GM19238 (cell line): ENCODE results near the gene MYOZ3.
A peak's percentile ranks its signal among the peaks of the same experiment; 100 is the strongest.

Source experiments
- DNase-seq: peaks from one replicate; pipeline ENCODE4 v3.0.0; 2011; ENCODE audit warnings: low spot score; ENCODE audit not compliant: insufficient read length

MYOZ3 gene

GRCh38 chr5:150642567-150642927 is 18.5 kb upstream of the MYOZ3 start:
- DNase-seq: no peak

- no peak for DNase-seq
These were observed 17.9 kb upstream of the MYOZ3 start for GRCh38 chr5:150642991-150643710.

- DNase-seq: no peak
These were observed 17.0 kb upstream of the MYOZ3 start for GRCh38 chr5:150644058-150644457.

- no peak for DNase-seq
These were observed 16.5 kb upstream of the MYOZ3 start for GRCh38 chr5:150644514-150644913.

GRCh38 chr5:150645070-150645700 is 15.9 kb upstream of the MYOZ3 start:
- no peak for DNase-seq

- no peak for DNase-seq
These were observed 13.5 kb upstream of the MYOZ3 start for GRCh38 chr5:150647275-150648251.

DNA sequence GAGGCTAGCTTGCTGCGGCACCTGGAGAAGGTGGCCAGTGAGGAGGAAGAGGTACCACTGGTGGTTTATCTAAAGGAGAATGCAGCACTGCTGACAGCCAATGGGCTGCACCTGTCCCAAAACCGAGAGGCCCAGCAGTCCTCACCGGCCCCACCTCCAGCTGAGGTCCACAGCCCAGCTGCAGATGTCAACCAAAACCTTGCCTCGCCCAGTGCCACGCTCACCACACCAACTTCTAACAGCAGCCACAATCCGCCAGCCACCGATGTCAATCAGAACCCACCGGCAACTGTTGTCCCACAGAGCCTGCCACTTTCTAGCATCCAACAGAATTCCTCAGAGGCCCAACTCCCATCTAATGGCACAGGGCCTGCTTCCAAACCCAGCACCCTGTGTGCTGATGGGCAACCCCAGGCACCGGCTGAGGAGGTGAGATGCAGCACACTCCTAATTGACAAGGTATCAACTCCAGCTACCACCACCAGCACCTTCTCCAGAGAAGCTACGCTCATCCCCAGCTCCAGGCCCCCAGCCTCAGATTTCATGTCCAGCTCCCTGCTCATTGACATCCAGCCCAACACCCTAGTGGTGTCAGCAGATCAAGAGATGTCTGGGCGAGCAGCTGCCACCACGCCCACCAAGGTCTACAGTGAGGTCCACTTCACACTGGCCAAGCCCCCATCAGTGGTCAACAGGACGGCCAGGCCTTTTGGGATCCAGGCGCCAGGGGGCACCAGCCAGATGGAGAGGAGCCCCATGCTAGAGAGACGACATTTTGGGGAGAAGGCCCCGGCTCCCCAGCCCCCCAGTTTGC is 12.6 kb upstream of the MYOZ3 start:
- DNase-seq: no peak

GRCh38 chr5:150649108-150650020 is 11.7 kb upstream of the MYOZ3 start:
- no peak for DNase-seq

GRCh38 chr5:150650021-150651006 is 10.7 kb upstream of the MYOZ3 start:
- no peak for DNase-seq

DNA sequence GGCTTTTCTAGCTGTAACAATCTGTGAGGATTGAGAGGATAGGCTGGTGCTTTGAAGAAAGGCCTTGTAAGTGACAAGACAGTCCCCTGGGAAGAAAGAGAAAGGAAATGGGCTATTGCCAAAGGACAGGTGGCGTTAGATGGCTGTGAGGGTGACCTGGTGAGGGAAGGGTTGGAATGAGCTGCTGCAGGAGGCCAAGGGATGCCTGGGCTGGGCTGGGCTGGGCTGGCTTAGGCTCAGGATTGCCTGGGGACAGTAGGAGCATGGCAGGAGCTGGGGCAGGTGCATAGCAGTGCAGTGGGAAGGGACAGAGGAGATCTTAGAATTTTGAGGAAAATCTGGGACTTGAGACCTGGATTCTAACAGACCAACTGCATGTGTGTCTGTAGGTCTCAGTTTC is 9.7 kb upstream of the MYOZ3 start:
- DNase-seq: no peak

- DNase-seq: no peak
These were observed 9.0 kb upstream of the MYOZ3 start for GRCh38 chr5:150651924-150652671.

GRCh38 chr5:150653145-150653761 is 7.8 kb upstream of the MYOZ3 start:
- DNase-seq: no peak

DNA sequence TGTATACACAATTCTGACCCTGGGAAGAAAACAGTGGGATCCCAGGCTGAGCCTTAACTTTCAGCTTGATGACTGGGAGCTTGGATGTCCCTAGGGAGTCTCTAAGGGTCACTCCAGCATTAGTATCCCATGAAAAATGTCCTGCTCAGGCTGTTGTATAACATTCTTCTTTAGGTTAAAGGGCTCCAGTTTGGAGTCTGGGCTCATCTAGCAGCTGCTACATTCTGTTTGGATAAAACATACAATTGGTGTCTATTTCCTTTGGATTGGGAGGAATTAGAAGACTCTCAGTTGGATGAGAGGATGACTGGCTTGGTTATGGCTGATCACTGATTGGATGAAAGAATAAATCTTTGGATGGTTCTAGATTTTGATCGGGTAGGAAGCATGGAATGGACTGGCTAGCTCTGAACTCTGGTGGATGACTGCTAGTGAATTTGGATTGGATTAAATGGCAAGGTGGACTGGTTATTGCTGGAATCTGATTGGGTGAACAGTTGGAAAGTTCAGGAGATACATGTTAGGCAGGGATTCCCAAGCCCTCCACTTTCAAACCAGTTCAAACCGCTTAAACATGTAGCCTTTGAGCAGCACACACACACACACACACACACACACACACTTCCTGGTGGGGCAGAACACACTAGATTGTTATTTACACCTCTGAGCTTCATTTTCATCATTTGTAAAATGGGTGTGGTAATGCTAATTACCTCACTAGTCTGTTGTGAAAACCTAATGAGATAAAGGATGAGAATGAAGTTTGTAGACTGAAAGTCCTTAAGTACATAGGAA is 7.1 kb upstream of the MYOZ3 start:
- DNase-seq: no peak

- DNase-seq: no peak
These were observed 5.8 kb upstream of the MYOZ3 start for GRCh38 chr5:150655221-150655620.

- peak; percentile 93 for DNase-seq
These were observed 4.6 kb upstream of the MYOZ3 start for GRCh38 chr5:150656191-150657132.

GRCh38 chr5:150658121-150658520 is 2.9 kb upstream of the MYOZ3 start:
- DNase-seq: no peak
